ENCODE results near the gene KCNK2.

The KCNK2 gene

DNA sequence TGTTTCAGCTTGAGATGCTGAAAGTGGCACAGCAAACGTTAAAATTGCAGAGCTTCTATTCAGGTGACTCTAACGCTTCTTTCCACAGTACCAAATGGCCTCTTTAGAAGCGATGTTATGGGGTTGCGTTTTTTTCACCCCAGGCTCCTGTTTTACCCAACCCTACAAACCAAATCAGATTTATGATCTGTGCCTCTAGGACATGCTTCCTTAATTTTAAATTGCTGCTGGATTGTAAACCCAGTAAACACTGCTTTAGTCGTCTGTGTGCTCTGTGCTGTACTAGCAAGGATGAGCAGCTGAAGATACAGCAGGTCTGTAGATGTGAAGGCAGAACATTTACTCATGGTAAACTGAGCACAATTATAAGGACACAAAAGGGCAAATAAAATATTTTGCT, 13.0 kb downstream of the KCNK2 start:
- DNase-seq = no peak

DNA sequence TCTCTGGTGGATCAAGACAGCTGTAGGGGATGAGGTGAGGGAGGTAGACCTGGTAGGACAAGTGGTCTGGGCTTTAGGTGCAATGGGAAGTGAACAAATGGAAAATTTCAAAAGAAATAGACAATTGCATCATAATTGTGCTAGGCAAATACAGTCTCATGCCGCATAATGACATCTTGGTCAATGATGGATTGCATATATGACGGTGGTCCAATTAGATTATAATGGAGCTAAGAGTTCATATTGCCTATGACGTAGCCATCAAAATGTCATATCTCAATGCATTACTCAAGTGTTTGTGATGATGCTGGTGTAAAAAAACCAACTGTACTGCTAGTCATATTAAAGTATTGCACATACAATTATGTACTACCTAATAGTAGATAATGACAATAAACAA, 19.0 kb downstream of the KCNK2 start:
- no peak for DNase-seq

DNA sequence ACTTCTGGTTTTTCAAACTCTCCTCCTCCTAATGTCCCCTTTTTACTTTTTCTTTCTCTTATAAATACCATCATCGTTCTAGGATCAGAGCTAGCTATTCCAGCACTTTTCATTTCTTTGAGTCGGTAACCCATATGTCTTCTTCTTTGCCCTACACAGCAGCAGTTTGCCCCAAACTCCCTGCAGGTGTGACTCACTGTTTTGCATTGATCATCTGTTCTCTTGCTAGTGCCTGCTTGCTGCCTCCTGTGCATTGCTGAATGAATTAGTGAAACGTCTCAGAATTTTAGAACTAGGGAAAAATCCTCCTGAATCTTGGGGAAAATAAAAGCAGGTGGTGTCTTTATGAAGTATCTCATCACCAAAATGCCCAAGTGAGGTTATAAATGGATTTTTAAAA, 21.7 kb downstream of the KCNK2 start:
- DNase-seq = no peak

DNA sequence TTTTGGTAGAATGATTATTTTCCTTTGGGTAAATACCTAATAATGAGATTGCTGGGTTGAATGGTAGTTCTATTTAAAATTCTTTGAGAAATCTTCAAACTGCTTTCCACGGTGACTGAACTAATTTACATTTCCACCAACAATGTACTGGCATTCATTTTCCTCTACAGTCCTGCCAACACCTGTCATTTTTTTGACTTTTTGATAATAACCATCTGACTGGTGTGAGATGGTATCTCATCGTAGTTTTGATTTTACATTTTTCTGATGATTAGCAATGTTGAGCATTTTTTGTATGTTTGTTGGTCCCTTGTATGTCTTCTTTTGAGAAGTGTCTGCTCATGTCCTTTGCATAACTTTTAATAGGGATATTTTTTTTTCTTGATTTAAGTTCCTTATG, 23.5 kb downstream of the KCNK2 start:
- no peak for DNase-seq

DNA sequence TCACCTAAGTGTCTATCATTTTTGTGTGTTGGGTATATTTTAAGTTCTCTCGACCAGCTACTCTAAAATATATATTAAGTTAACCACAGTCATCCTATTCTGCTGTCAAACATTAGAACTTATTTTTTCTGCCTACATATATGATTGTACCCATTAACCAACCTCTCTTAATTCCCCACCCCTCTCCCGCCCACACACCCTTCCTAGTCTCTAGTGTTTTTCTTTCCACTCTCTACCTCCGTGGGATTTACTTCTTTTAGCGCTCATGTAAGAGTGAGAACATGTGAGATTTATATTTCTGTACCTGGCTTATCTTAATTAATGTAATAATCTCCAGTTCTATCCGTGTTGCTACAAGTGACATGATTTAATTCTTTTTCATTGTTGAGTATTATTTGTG, 26.6 kb downstream of the KCNK2 start:
- DNase-seq = no peak

DNA sequence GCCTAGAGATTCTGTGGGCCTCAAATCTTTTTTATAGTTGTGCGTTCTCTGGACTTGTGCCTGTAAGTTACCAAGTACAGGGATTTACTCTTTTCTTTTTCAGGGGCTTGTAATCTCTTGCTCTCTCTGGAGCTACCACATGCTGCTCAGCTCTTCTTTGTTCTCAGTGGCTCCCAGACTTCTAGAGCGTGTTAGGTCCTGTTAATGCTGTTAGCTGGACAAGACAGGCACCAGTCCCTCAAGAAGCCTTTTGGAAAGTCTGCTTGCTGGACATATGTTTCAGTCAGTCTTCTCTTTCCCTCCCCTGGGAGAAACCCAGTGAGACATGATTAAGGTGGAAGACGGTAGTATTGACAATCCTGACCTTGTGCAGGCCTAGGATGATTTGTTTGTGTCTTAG, 29.4 kb downstream of the KCNK2 start:
- no peak for DNase-seq

DNA sequence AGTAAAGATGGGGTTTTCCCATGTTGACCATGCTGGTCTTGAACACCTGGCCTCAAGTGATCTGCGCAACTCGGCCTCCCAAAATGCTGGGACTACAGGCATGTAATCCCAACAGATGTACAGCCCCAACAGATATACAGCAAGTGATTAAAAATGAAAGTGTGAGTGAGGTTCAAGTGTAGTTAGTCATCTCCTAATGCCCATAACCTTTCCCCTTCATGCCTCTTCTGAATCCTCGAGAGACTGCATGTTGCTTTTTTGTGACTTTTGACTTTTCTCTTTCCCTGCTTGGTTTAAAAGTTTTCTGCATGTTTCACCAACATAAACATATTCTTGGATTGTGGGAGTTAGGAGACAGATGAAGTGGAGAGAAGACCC, 31.2 kb downstream of the KCNK2 start:
- DNase-seq = no peak

DNA sequence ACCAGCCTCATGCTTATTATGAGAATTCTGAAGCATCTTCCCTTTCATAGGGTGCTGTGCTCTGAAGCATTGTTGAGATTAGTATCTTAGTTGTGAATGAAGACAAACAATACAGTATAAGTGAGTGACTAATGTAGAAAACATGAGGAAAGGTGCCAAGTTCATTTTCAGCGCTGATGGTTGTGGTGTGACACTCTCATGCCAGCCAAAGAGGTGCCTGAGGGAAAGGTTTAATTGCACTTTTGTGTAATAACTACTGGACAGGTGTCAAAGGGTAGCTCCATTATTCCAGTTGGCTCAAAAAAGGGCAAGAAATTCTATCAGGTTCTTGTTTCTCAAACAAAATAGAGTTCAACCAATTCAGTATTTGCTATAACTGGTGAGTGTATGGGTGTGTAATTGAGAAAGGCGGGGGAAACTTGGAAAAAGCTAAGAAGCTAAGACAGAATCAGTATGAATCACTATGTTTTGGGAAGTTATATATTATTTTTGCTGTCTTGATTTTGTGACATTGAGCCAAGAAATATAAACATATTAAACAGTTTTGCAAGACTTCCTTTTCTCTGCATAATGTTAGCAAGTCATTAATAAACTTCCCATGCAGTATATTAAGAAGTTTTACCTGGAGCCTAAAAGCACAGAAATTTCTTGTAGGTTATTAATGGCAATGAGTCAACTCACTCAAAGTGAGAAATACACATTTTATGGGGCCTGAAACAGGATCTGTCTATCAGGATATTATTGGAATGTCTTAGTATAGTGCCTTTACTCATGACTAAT, 31.8 kb downstream of the KCNK2 start:
- no peak for DNase-seq

DNA sequence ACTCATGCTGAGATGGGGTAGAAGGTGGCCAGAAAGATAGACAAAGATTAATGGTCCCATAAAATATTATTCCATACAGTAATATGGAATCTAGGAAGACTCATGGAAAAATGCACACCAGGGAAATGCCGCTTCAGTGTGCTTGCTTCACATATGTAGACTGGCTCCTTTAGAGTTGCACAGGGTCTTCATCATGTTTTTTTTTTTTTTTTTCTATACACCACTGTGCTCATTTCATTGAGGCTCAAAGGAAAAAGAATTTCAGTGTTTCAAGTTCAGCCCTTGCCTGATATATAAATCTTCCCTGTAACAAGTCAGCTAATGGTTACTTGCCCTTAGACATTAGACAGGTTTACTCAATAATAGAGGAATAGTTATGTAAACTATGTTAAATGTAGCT, 33.2 kb downstream of the KCNK2 start:
- no peak for DNase-seq

DNA sequence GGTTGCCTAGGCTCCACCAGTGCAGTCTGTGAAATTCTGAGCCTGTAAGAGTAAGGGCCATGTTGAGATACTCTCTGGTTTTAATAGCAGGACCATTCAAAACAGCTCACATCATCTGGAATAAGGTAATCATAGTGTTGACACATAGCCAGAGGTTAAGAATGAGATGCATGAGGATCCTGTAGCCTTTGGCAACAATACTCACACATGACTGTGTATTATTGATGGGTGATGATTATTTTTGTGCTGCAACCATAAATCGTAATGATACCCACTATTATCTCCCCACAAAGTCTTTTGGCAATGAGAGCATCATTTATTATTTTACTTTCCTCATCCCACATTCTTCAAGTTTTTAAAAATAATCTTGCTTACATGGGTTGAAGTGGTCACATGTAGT, 35.5 kb downstream of the KCNK2 start:
- no peak for DNase-seq

DNA sequence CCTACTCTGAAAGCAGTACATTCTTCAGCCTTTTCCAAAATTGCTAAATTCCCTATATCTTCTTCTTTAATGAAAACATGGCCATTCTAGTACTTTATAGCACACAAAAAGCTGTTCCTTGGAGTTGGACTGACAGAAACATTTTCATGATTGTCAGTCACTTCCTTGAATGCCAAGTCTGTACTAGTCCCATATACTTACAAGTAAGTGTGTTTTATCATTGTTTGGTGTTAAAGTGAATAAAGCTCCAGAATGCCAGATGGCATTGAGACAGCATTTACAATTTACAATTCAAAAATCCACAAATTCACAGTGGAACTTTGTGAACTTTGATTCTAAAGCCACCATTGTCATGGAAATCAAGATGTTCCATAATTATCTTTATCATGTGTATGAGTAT, 36.5 kb downstream of the KCNK2 start:
- no peak for DNase-seq

DNA sequence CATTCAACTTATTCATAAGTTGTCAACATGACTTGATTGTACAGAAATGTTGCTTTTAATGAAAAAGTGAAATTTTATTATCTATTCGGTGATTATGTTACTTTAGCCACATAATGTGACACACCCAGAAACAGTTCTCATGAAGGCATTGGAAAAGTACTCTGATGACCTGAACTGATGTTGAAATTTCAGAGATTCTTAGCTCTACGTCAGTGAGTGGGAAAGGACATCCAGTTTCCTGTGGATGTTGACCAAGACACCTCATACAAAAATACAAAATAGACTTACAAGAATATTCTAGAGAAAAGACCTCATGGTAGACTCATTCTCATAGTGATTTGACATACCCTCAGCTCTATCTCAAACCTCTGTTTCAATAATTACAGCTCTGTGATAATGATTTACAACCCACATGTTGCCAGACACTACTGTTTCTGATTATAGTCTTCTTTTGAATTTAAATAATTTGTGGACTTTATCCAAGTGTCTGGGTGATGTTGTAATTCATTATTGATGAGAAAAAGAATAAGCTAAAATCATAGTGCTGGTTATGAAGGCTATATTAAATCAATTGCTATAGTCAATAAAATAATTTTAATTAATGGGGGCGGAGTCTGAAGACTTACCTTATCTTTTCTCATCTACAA, 37.3 kb downstream of the KCNK2 start:
- no peak for DNase-seq

DNA sequence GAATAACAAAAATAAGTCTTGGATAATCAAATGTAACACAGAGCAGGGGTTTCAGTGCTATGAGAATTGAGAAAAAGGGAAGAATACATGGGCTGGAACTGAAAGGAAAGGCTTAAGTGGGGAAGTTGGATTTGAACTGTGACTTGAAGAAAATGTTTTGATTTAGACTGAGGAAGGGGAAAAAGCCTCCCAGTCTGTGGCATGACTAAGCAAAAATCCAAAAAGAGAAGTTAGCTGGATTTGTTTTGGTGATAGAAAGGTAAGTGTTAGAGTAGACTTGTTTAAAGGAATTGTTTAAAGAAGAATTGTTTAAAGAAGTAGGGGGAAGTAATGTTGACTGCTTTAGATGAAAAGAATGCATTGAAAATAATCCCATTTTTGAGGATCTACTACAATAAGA, 46.0 kb downstream of the KCNK2 start:
- no peak for DNase-seq

DNA sequence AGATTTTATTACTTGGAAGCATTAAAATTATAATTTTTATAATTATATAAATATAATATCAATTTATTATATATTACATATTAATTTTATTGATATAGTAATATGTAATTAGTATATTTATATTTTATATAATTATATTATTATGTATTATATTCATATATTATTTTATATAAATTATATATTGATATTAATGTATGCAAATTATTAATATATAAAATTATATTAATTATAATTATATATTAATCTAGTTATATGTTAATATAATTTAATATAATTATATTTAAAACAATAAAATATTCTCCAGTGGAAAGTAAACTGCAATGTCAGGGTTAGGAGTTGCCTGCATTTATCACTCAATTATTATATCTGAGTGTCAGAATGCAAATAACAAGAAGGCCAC, 48.8 kb downstream of the KCNK2 start:
- DNase-seq = no peak

DNA sequence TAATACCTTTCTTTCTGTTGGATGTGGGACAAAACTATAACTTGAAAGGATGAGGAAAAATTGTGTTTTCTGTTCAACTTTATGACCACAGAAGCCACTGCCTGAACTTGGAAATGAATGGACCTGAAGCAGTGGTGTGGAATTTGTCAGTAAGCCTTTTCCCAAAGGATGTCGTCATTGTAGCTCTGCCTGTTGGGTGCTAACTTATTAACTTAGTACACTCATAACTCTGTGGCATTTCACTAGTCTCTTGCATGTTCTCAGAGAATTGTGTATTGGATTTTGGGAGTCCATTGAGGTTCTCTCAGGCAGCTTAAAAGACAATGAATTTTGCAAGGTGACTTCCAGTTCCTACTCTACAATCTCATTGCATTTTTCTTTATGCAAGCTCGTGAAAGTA, 49.6 kb downstream of the KCNK2 start:
- DNase-seq = no peak

DNA sequence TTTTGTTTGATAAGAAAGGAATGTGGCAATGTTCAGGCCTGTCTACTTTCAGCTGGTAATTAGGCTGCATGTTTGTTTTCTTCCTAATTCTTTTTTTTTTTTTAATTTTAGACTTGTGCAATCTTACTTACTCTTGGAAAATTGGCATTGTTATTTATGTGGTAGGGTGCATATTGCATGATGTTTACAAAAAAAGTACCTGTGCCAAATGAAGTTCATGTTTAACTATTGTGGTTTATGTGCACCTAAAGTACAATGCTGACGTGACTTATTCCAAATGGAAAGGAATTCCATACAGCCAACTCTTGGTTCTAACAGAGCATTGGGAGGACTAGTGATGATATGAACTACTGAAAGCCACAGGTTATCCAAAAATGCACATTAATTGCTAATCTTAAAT, 51.0 kb downstream of the KCNK2 start:
- DNase-seq = no peak

DNA sequence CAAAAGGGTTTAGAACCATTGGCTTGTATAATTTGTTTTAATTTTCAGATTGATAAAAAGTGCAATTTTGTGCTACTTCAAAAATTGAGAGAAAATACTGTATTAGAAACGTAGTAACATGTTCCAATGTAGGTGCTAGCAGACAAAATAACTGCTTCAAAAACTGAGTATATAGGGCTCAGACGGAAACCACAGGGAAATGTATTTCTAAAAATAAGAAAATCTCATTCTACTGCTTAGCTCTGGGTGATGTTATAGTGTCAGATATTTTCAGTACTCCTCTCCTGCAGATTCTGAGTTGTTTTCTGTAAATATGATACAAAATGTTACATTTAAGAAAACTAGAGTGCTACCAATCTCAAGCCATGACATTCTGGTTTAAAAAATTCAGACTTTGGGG, 55.4 kb downstream of the KCNK2 start:
- DNase-seq = no peak

DNA sequence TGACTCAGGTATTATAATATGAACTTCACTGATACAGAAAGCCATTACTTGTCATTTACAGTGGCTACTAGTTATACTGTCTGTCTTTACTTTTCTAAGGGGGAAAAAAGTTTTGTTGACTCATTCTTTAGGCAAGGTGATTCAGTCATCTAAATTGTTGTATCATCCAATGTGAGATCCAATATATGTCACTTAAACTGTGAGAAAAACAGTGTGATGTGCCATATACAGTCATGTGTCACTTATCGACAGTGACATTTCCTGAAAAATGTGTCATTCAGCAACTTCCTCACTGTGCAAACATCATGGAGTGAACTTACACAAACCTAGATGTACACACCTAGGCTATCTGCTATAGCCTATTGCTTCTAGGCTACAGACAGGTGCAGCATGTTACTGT, 57.6 kb downstream of the KCNK2 start:
- no peak for DNase-seq

DNA sequence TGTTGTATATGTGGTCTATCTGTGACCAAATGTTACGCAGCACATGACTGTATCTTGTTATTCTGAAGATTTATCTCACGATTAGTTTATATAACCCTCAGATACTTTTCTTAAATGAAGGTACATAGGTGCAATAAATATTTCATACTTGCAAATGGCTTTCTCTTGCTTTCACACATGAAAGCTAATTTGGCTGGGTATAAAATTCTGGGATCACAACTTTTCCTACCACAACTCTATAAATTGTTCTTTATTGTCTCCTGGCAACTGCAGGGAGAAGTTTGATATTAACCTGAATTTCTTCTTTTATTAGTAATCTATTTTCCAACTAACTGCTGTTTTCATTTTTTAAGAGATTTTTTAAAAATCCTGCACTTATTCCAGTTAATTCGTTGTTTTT, 58.9 kb downstream of the KCNK2 start:
- no peak for DNase-seq

DNA sequence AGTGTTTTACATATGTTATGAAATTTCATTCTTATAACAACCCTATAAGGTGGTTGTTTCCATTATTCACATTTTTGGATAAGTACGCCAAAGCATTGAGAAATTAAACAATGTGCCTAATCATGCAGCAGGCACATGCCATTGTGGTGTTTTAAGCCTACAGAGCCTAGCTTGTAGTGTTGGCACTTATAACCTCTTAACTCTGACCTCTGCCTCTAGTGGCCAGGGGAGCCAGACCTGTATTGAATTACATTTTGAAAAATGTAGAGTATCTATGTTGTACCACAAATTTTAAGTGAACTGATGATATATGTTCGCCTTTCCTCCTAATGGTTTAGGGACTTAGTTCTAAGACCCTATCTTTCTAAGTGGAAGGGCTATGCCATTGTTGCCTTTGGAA, 61.0 kb downstream of the KCNK2 start:
- DNase-seq = no peak

DNA sequence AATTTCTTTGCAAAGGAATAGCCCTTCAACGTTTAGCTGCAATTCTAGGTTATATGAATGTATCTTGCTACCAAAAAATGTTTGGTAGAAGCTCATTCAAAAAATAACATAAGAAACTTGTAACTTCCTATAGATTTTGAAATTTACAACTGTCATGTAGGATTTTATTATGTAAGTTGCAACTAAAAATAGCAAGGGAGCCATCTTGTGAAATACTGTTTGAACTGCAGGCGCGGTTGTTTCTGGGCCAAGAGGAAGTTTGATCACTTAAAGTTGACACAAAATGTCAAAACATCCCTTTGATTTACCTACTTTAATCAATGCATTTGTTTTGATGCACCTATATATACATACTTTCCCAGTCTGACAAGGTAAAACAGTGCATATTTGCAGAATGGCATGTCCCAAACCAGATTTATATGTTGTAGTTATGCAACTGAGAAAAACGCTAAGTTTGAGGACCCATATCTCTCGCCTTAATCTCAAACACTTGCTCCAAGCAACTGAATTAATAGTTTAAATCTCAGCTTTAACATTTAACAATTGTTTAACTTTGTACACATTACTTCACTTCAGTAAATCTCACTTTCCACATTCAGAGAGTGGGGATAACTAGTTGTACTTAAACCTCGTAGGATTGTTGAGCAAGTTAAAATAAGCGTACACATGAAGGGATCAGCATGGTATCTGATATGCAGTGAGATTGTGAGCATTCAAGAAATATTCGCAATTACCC, 63.9 kb downstream of the KCNK2 start:
- peak; percentile 2 for DNase-seq

DNA sequence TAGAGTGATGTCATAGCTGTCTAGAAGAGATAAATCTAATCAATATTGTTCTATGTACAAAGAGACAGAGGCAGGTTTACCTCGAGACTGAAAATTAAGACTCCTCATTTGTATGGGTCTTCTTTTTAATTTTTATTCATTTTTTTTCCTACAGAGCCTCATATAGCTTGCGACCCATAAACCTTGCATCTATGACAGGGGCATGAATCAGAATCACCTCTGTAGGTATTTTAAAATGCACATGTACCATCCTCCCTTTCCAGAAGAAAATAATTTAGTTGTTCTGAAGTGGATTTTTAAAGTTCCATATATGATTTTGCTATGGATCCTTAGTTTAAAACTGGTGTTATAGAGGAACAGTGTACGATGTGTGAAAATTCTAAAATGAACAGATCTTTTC, 64.5 kb downstream of the KCNK2 start:
- DNase-seq = no peak

DNA sequence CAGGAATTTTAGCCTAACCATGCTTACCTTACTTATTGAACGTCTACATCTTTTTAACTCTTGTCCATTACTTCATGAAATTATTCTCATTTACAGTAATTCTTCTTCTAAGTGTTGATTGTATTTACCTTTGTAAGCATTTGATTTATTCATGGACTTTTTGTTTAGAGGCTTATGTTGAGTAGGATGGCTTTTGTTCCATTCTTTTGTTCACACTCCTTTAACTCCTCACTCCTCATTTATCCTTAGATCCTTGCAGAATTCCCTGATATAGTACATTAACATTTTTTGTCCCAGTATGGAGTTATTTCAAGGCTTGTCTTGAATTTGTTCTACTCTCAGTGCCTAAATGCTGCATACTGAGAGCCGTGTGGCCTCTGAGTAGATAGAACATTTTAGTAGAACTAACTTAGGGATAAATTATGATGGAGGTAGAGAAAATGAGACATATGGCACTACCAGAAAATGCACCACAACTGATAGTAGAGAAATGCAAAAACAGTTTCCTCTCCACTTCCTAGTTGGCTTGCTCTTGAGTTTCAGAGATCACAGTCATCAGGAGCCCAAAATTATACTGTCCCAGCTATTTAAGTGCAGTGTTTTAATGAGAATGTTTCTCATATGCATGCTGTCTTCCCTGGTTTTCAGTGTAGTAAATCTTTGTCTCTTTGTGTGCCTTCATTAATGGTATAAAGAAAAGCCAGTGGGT, 69.5 kb downstream of the KCNK2 start:
- DNase-seq = no peak

DNA sequence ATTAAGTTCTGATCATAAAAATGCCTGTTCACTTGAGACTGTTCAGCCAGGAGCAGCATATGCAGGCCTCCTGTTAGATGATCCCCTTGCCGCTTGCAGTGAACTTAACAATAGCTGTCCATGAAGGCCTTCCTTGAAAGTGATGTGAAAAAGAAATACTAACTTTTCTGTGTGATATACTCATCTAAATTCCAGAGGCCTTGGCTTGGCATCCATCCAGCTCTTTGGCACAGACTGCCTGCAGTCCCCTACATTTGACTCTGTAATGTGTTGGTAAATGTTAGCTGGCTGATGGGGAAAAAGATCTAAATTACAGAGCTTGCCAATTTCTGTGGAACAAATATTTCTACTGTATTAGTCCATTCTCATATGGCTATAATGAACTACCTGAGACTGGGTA, 73.7 kb downstream of the KCNK2 start:
- no peak for DNase-seq
